ENCODE results near the gene IDH3G.

DNA sequence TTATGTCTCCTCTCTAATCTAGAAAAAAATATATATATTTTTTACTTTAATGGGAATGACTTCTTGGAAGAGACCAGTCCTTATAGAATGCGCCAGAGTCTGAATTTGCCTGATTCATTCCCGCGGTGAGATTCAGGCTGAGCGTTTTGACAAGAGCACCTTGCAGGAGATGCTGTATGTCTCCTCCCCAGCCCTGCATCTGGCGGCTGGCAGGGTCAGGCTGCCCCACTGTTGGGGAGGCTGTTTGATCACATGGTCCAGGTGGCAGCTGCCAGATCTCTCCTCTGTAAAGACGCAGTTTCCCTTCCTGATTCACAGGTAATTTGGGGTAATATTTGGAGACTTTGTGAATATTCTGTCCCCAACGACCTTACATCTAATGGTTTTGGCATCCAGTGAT is 26.4 kb upstream of the IDH3G start:
- TF ChIP-seq, protein P1, sequence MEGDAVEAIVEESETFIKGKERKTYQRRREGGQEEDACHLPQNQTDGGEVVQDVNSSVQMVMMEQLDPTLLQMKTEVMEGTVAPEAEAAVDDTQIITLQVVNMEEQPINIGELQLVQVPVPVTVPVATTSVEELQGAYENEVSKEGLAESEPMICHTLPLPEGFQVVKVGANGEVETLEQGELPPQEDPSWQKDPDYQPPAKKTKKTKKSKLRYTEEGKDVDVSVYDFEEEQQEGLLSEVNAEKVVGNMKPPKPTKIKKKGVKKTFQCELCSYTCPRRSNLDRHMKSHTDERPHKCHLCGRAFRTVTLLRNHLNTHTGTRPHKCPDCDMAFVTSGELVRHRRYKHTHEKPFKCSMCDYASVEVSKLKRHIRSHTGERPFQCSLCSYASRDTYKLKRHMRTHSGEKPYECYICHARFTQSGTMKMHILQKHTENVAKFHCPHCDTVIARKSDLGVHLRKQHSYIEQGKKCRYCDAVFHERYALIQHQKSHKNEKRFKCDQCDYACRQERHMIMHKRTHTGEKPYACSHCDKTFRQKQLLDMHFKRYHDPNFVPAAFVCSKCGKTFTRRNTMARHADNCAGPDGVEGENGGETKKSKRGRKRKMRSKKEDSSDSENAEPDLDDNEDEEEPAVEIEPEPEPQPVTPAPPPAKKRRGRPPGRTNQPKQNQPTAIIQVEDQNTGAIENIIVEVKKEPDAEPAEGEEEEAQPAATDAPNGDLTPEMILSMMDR (IDR thresholded peaks at IDR 0.05; ENCODE audit: extremely low read depth in 1 of 2, insufficient read depth in 1 of 2, low read depth in 1 of 2, low read length in 2 of 2) = no peak
- no peak for TF ChIP-seq POLR2A (IDR thresholded peaks at IDR 0.05; ENCODE audit: low read depth, low read length)
- no peak for TF ChIP-seq POLR2AphosphoS5 (IDR thresholded peaks at IDR 0.05; ENCODE audit: insufficient read depth, low read depth, low read length)
- no peak for TF ChIP-seq EZH2 (IDR thresholded peaks at IDR 0.05; ENCODE audit: borderline replicate concordance, low read depth, low read length, severe bottlenecking)
- TF ChIP-seq MAX (IDR thresholded peaks at IDR 0.05; ENCODE audit: insufficient read depth, insufficient read length) = no peak
- no peak for TF ChIP-seq FOS (IDR thresholded peaks at IDR 0.05; ENCODE audit: borderline replicate concordance, insufficient read depth, low read length)
- no peak for TF ChIP-seq MYC (IDR thresholded peaks at IDR 0.05; ENCODE audit: low read depth, low read length)

Data from endothelial cell of umbilical vein (primary cell).